ENCODE measurements around the gene TRIB2. TPM values are rescaled to one million over a fixed set of nuclear protein-coding genes. Genes with fewer than 3 reads are reported as not detected.

The TRIB2 gene
- total RNA-seq, 2 donors from 2014 or later, result 2.4 to 4.1 TPM

DNA sequence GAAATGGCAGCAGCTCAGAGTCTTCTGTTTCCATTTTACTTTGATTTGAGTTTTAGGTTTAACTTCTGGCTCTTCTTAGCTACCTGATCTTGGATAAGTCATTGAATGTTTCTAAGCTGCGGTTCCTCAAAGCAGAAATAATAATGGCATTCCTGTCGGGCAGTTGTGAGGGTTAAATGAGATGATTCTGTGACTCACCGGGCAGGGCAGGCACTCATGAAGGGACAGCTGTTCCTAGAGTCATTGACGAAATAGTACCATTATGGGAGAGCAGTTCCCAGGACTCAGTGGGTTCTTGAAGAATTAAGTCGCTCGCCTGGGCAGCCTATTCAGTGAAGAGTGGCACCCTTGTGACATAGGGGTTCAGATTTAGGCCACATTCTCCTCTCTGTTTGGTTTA lies 10.3 kb downstream of the TRIB2 start:
- H3K9me3 Mint-ChIP-seq, result no peaks in the 10 kb centered on the region
- no peaks in the 10 kb centered on the region for H3K27me3 Mint-ChIP-seq (ENCODE audit: low read depth)
- H3K4me3 Mint-ChIP-seq, result no peak overlapping the region
- H3K4me1 Mint-ChIP-seq (ENCODE audit: low read depth), result peaks cover 78% of the 10 kb centered on the region
- no peak for DNase-seq
- ATAC-seq (replicated peaks in 1 of 2), result no peak
- H3K27ac Mint-ChIP-seq, result no peak overlapping the region
- H3K36me3 Mint-ChIP-seq (ENCODE audit: insufficient read depth in 2 of 2), result no peaks in the 10 kb centered on the region

DNA sequence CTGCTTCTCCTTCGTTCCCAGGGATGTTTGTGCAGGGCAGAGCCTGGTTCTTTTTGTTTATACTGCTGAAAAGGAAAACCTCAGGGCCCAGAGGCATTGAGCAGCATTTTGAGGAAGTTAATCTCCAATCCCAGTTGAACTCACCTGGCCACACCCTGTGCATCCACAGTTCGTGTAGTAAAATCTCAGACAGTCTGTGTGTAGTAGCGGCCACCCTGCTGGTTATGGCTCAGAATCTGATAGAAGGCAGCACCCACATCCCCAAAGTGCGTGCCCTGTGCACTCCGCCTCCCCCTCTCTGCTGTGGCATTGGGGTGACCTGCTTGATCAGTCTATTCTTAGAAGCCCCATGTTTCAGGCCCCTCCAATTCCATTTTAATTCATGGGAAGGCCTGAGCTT lies 10.9 kb downstream of the TRIB2 start:
- Mint-ChIP-seq H3K4me1 (ENCODE audit: low read depth) (peaks cover 73% of the 10 kb centered on the region), H3K9me3 (no peaks in the 10 kb centered on the region), H3K27ac (peak overlapping the region; percentile 36), H3K4me3 (peak overlapping the region; percentile 62 to 64), H3K27me3 (ENCODE audit: low read depth) (no peaks in the 10 kb centered on the region), H3K36me3 (ENCODE audit: insufficient read depth in 2 of 2) (no peaks in the 10 kb centered on the region)
- DNase-seq (no peak), ATAC-seq (replicated peaks in 1 of 2) (no peak)

DNA sequence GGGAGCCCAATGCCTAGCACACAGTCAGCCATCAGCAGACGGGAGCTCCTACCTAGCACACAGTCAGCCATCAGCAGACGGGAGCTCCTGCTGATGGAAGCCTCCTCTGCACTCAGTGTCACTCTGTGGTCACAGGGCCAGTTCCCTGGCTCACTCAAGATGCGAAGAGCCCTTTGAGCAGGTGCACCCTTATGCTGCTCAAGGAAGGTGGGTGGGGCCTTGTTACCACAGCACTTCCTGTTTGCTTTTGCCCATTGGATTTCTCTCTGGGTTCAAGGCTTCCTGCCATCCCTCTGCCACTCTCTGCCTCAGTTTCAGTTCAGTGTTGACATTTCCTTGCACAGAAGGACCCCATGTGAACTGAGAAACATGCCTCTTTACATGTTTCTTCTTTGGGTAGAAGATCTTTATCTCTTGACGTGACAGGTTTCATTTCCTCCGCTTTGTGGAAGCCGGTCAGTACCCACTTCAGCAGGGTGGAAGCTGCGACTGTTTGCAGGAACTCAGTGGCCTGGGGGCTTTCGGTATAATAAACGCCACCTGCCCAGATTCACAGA lies 11.6 kb downstream of the TRIB2 start:
- H3K36me3 Mint-ChIP-seq (ENCODE audit: insufficient read depth in 2 of 2), result no peaks in the 10 kb centered on the region
- peak; percentile 51 to 53 for DNase-seq
- peak overlapping the region; percentile 62 to 64 for H3K4me3 Mint-ChIP-seq
- peak overlapping the region; percentile 36 for H3K27ac Mint-ChIP-seq
- H3K9me3 Mint-ChIP-seq, result no peaks in the 10 kb centered on the region
- H3K4me1 Mint-ChIP-seq (ENCODE audit: low read depth), result peaks cover 66% of the 10 kb centered on the region
- no peaks in the 10 kb centered on the region for H3K27me3 Mint-ChIP-seq (ENCODE audit: low read depth)
- ATAC-seq (replicated peaks in 1 of 2), result peak; percentile 83 to 90

- H3K4me1 Mint-ChIP-seq (ENCODE audit: low read depth), result peaks cover 46% of the 10 kb centered on the region
- no peaks in the 10 kb centered on the region for H3K36me3 Mint-ChIP-seq (ENCODE audit: insufficient read depth in 2 of 2)
- H3K4me3 Mint-ChIP-seq, result no peak overlapping the region
- no peaks in the 10 kb centered on the region for H3K9me3 Mint-ChIP-seq
- no peak for DNase-seq
- H3K27me3 Mint-ChIP-seq (ENCODE audit: low read depth), result no peaks in the 10 kb centered on the region
- no peak overlapping the region for H3K27ac Mint-ChIP-seq
- no peak for ATAC-seq (replicated peaks in 1 of 2)
Measured at GRCh38 chr2:12730265-12730664, 13.5 kb downstream of the TRIB2 start.

DNA sequence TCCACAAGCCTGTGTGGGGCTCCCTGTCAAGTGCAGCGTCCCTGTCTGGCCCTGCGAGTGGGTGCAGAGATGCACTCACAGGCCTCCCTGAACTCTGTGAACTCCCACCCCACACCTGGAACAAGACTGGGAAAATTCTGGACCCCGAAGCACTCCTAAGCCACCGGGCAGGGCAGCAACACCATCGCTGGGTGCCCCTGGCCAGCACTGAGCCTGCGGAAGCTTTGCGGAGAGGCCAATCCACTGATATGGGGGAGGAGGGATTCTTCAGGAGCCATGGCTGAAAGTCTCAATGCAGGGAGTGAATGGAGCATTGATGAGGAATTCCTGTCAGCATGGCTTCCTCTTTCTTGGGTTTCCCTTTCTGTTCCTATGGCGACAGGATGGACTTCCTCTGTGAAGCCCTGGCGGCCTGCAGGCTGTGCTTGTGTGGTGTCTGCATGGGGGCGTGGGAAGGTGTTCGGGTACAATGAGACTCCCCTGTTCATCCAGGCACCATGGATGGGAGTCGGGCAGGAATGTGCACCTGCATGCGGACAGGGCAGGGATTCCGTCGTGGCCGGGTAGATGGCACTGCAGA lies 15.1 kb downstream of the TRIB2 start:
- DNase-seq, result no peak

GRCh38 chr2:12732651-12733050 lies 15.9 kb downstream of the TRIB2 start:
- H3K36me3 Mint-ChIP-seq (ENCODE audit: insufficient read depth in 2 of 2), result no peaks in the 10 kb centered on the region
- H3K4me3 Mint-ChIP-seq, result no peak overlapping the region
- no peaks in the 10 kb centered on the region for H3K9me3 Mint-ChIP-seq
- no peak overlapping the region for H3K27ac Mint-ChIP-seq
- DNase-seq, result no peak
- H3K4me1 Mint-ChIP-seq (ENCODE audit: low read depth), result peaks cover 38% of the 10 kb centered on the region
- no peak for ATAC-seq (replicated peaks in 1 of 2)
- no peaks in the 10 kb centered on the region for H3K27me3 Mint-ChIP-seq (ENCODE audit: low read depth)

More for the DNA sequence above, 15.1 kb downstream of the TRIB2 start:
- Mint-ChIP-seq H3K4me3 (no peak overlapping the region), H3K9me3 (no peaks in the 10 kb centered on the region), H3K36me3 (ENCODE audit: insufficient read depth in 2 of 2) (no peaks in the 10 kb centered on the region), H3K27me3 (ENCODE audit: low read depth) (no peaks in the 10 kb centered on the region), H3K27ac (no peak overlapping the region), H3K4me1 (ENCODE audit: low read depth) (peaks cover 38% of the 10 kb centered on the region)
- no peak for ATAC-seq (replicated peaks in 1 of 2)

GRCh38 chr2:12733846-12734245 lies 17.1 kb downstream of the TRIB2 start:
- peaks cover 26% of the 10 kb centered on the region for H3K4me1 Mint-ChIP-seq (ENCODE audit: low read depth)
- H3K4me3 Mint-ChIP-seq, result no peak overlapping the region
- DNase-seq (no peak), ATAC-seq (replicated peaks in 1 of 2) (no peak)
- H3K9me3 Mint-ChIP-seq, result no peaks in the 10 kb centered on the region
- no peaks in the 10 kb centered on the region for H3K27me3 Mint-ChIP-seq (ENCODE audit: low read depth)
- H3K27ac Mint-ChIP-seq, result no peak overlapping the region
- H3K36me3 Mint-ChIP-seq (ENCODE audit: insufficient read depth in 2 of 2), result no peaks in the 10 kb centered on the region

DNA sequence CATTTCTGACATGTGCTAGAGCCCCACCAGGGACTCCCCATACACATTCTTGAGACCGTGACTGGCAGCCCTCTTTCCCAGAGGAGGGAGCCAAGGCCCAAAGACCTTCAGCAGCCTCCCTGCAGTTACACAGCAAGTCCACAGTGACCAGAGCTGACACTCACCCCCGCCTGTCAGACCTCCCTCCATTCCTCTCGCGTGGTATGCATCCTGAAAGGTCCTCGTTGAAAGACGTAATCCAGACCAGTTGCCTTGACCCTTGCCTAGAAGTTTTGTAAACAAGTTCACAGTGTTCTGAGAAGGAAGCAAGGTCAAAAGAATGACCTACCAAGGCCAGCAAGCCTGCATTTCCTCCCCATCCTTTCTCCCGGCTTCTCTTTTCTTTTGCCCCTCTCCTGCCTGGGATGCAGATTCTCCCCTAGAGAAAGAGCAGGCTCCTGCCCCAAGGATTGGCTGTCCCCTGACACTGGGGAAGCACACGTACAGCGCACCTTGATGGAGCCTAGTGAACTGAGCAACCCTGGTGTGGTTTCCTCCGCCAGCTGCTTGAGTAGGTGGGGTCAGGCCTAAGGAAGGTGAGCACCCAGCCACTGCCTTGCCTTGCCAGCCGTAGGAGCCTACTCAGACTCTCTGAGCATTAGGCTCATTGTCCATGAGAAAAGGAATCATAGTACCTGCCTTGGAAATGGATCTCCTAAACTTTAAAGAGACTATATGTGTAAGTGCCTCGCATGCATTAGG lies 18.3 kb downstream of the TRIB2 start:
- ATAC-seq (replicated peaks in 1 of 2), result no peak
- H3K9me3 Mint-ChIP-seq, result no peaks in the 10 kb centered on the region
- H3K4me1 Mint-ChIP-seq (ENCODE audit: low read depth), result peaks cover 16% of the 10 kb centered on the region

DNA sequence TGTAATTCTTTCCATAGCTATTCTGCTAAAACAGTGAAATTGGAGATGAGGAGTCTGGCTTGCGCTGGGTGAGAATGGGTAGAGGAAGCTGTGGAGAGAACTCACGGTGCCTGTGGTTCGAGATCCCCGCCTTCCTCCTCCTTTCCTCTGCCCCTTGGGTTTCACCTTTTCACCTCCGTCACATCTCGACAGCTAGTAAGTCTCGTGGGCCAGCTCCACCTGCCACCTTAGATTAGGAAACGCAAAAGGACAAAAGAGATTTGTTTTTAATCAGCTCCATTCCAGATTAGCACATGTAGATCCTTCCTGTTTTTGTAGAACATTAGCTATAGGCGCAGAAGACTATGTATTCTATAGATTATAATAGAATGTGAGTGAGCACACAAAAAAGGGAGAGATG lies 20.6 kb downstream of the TRIB2 start:
- no peaks in the 10 kb centered on the region for H3K9me3 Mint-ChIP-seq
- H3K4me3 Mint-ChIP-seq, result no peak overlapping the region
- DNase-seq (no peak), ATAC-seq (replicated peaks in 1 of 2) (no peak)
- H3K4me1 Mint-ChIP-seq (ENCODE audit: low read depth), result peaks cover 12% of the 10 kb centered on the region
- H3K27ac Mint-ChIP-seq, result no peak overlapping the region
- no peaks in the 10 kb centered on the region for H3K36me3 Mint-ChIP-seq (ENCODE audit: insufficient read depth in 2 of 2)
- no peaks in the 10 kb centered on the region for H3K27me3 Mint-ChIP-seq (ENCODE audit: low read depth)

More for the DNA sequence above, 18.3 kb downstream of the TRIB2 start:
- Mint-ChIP-seq H3K36me3 (ENCODE audit: insufficient read depth in 2 of 2) (no peaks in the 10 kb centered on the region), H3K4me3 (no peak overlapping the region), H3K27ac (no peak overlapping the region), H3K27me3 (ENCODE audit: low read depth) (no peaks in the 10 kb centered on the region)
- no peak for DNase-seq

DNA sequence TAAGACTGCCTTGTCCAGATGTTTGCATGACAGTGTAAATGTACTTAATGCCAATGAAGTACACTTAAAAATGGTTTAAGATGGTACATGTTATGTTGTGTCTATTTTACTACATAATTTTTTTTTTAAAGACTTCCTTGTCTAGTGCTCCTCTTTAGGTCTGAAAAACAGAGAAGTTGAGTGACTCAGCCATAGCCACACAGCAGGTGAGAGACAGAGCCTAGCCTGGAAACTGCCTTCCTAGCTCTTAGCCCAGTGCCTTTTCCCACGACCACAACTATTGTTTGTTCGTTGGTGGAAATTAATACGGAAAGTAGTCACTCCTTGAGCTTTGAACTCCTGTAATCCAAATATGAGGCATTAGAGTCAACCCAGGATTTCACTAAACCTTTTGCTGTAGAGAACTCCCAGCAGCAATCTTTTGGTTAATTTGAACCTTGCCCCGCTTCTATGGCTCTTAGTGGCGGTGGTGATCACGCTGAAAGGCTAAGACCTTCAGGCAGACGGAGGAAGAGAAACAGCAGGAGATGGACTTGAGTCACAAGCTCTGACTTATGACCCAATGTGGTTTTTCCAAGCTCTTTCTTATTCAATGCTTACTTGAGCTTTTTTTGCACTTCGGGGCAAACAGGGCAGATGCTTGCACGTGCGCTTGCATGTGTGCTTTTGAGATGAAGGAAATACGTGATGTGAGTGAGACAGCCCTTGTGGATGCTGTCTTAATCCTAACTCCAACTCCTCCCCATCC lies 21.2 kb downstream of the TRIB2 start:
- Mint-ChIP-seq H3K27ac (no peak overlapping the region), H3K4me3 (no peak overlapping the region), H3K9me3 (no peaks in the 10 kb centered on the region), H3K27me3 (ENCODE audit: low read depth) (no peaks in the 10 kb centered on the region), H3K4me1 (ENCODE audit: low read depth) (peaks cover 12% of the 10 kb centered on the region), H3K36me3 (ENCODE audit: insufficient read depth in 2 of 2) (no peaks in the 10 kb centered on the region)
- no peak for ATAC-seq (replicated peaks in 1 of 2)
- DNase-seq, result no peak

DNA sequence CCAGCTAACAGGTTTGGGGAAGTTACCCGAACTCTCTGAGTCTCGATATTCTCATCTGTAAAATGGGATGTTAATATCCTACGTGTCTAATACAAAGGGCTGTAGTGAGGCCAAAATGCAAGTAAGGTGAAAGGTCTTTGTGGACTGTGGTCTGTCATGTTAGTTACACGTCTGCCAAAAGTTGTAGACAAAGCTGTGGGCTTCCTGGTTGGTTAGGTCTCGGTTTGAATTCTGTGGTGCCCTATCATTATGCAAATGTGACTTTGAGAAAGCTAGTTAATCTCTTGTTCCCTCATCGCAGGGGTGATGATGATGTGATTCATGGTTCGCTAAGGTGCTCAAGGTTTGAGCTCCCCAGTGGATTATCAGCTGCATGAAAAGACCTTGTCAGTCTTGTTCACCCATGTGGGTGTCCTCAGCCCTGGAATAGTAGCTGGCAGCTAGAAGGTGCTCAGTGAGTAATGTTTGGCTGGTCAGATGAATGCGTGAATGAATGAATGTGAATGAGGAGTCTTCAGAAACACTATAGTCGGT lies 23.1 kb downstream of the TRIB2 start:
- ATAC-seq (replicated peaks in 1 of 2), result no peak
- Mint-ChIP-seq H3K36me3 (ENCODE audit: insufficient read depth in 2 of 2) (no peaks in the 10 kb centered on the region), H3K27me3 (ENCODE audit: low read depth) (no peaks in the 10 kb centered on the region), H3K9me3 (no peaks in the 10 kb centered on the region), H3K27ac (no peak overlapping the region), H3K4me3 (no peak overlapping the region), H3K4me1 (ENCODE audit: low read depth) (peaks cover 12% of the 10 kb centered on the region)
- DNase-seq, result no peak

GRCh38 chr2:12741380-12741779 lies 24.6 kb downstream of the TRIB2 start:
- Mint-ChIP-seq H3K27me3 (ENCODE audit: low read depth) (no peaks in the 10 kb centered on the region), H3K4me3 (no peak overlapping the region), H3K36me3 (ENCODE audit: insufficient read depth in 2 of 2) (no peaks in the 10 kb centered on the region), H3K27ac (no peak overlapping the region), H3K4me1 (ENCODE audit: low read depth) (peaks cover 12% of the 10 kb centered on the region), H3K9me3 (no peaks in the 10 kb centered on the region)
- ATAC-seq (replicated peaks in 1 of 2) (no peak), DNase-seq (no peak)

DNA sequence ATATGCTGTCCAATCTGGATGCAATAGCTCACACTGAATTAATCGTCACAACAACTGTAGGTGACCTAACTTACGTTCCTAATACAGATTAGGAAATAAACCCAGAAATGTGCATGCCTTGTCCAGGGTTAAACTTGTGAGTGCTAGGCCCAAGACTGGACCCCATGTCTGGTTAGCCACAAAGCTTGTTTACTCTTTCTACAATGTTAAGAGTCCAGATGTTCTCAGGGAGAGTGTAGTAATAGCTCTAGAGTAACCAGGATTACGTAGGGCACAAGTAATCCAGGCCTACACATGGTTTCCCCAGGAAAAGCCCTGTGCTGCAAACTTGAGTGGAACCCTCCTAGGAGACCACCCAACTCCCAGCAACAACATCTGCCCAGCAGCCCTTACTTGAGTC lies 26.2 kb downstream of the TRIB2 start:
- Mint-ChIP-seq H3K4me3 (no peak overlapping the region), H3K27ac (no peak overlapping the region), H3K4me1 (ENCODE audit: low read depth) (no peaks in the 10 kb centered on the region), H3K36me3 (ENCODE audit: insufficient read depth in 2 of 2) (no peaks in the 10 kb centered on the region), H3K27me3 (ENCODE audit: low read depth) (no peaks in the 10 kb centered on the region), H3K9me3 (no peaks in the 10 kb centered on the region)
- DNase-seq, result no peak
- no peak for ATAC-seq (replicated peaks in 1 of 2)

All from activated T-cell treated with anti-CD3 and anti-CD28 coated beads, Interleukin-2, amount 50 U/mL, for 72 hours (primary cell).